ENCODE results near the gene DLG4.

Gene DLG4

GRCh38 chr17:7240375-7240774, 20.7 kb upstream of the DLG4 start:
- Histone ChIP-seq H3K4me2 (ENCODE audit: insufficient read depth, low read length, poor library complexity, severe bottlenecking) (no peak overlapping the region), H3K4me3 (ENCODE audit: low read length in 2 of 2) (peak overlapping the region in 1 of 2 donors; percentile 94), H3K14ac (ENCODE audit: low read length) (no peak overlapping the region), H2BK12ac (ENCODE audit: low read length) (no peak overlapping the region), H4K8ac (ENCODE audit: low read depth, low read length) (no peak overlapping the region), H3K4me1 (ENCODE audit: control insufficient read depth in 2 of 2, insufficient read depth in 1 of 2, low read depth in 1 of 2, low read length in 2 of 2) (peaks cover 7 to 24% of the 10 kb centered on the region in 2 donors), H2AK5ac (ENCODE audit: low read depth, low read length) (no peak overlapping the region), H3K9ac (ENCODE audit: low read depth, low read length, poor library complexity) (no peak overlapping the region), H3K9me3 (replicated peaks in 1 of 2; ENCODE audit: control insufficient read depth in 2 of 2, insufficient read depth in 1 of 2, low read depth in 1 of 2, low read length in 2 of 2) (no peaks in the 10 kb centered on the region), H3K27me3 (ENCODE audit: control insufficient read depth in 3 of 3, insufficient read depth in 3 of 3, low read depth in 1 of 3, low read length in 3 of 3) (no peaks in the 10 kb centered on the region), H3K27ac (replicated peaks; ENCODE audit: low read length) (no peak overlapping the region), H3K18ac (ENCODE audit: low read length) (no peak overlapping the region), H3K4ac (ENCODE audit: low read length) (no peak overlapping the region), H3K79me1 (ENCODE audit: low read depth, low read length) (peaks cover 14% of the 10 kb centered on the region), H3K36me3 (replicated peaks in 1 of 2; ENCODE audit: control insufficient read depth in 2 of 2, insufficient read depth in 2 of 2, low read length in 2 of 2) (peaks cover 37 to 59% of the 10 kb centered on the region in 2 donors), H2BK120ac (ENCODE audit: low read depth, low read length) (no peak overlapping the region), H2BK5ac (ENCODE audit: low read length) (no peak overlapping the region), H3K23ac (ENCODE audit: low read depth, low read length, poor library complexity) (no peak overlapping the region), H2BK15ac (ENCODE audit: low read length) (no peak overlapping the region), H2AFZ (ENCODE audit: low read length) (no peak overlapping the region), H4K91ac (ENCODE audit: low read depth, low read length, poor library complexity) (no peak overlapping the region)
- no CpG with 5 or more reads among the region's 4 CpGs for WGBS, 2 donors (ENCODE audit: extremely low coverage in 2 of 2, insufficient read length in 2 of 2, insufficient replicate concordance in 1 of 2)
- no peak for DNase-seq (ENCODE audit: low spot score)

GRCh38 chr17:7239091-7240027, 19.7 kb upstream of the DLG4 start, which contains the start of gene PHF23:
TSS of gene PHF23 (minus strand) at chr17:7239457. CDS start at chr17:7239279, 178 bp downstream.
- peaks cover 16% of the 10 kb centered on the region for H3K79me1 ChIP-seq (ENCODE audit: low read depth, low read length)
- H4K91ac ChIP-seq (ENCODE audit: low read depth, low read length, poor library complexity) = no peak within 1 kb of the TSS
- no CpG with 5 or more reads among the region's 72 CpGs for WGBS, 2 donors (ENCODE audit: extremely low coverage in 2 of 2, insufficient read length in 2 of 2, insufficient replicate concordance in 1 of 2)
- no peak within 1 kb of the TSS for H2BK12ac ChIP-seq (ENCODE audit: low read length)
- peak within 1 kb of the TSS; percentile 18 for H2BK120ac ChIP-seq (ENCODE audit: low read depth, low read length)
- peak within 1 kb of the TSS; percentile 94 to 97 for H3K4me3 ChIP-seq (ENCODE audit: low read length in 2 of 2)
- peak within 1 kb of the TSS; percentile 69 for H2BK15ac ChIP-seq (ENCODE audit: low read length)
- H3K9ac ChIP-seq (ENCODE audit: low read depth, low read length, poor library complexity) = peak within 1 kb of the TSS; percentile 94
- peak within 1 kb of the TSS; percentile 97 for H3K18ac ChIP-seq (ENCODE audit: low read length)
- H2AFZ ChIP-seq (ENCODE audit: low read length) = peak within 1 kb of the TSS; percentile 42
- no peak within 1 kb of the TSS for H3K4ac ChIP-seq (ENCODE audit: low read length)
- H3K27ac ChIP-seq (replicated peaks; ENCODE audit: low read length) = peak within 1 kb of the TSS; percentile 63
- H2BK5ac ChIP-seq (ENCODE audit: low read length) = peak within 1 kb of the TSS; percentile 97
- peaks cover 43 to 61% of the 10 kb centered on the region in 2 donors for H3K36me3 ChIP-seq (replicated peaks in 1 of 2; ENCODE audit: control insufficient read depth in 2 of 2, insufficient read depth in 2 of 2, low read length in 2 of 2)
- H3K23ac ChIP-seq (ENCODE audit: low read depth, low read length, poor library complexity) = peak within 1 kb of the TSS; percentile 82
- H2AK5ac ChIP-seq (ENCODE audit: low read depth, low read length) = peak within 1 kb of the TSS; percentile 97
- DNase-seq (ENCODE audit: low spot score) = peak; percentile 99
- H3K4me1 ChIP-seq (ENCODE audit: control insufficient read depth in 2 of 2, insufficient read depth in 1 of 2, low read depth in 1 of 2, low read length in 2 of 2) = peaks cover 12 to 32% of the 10 kb centered on the region in 2 donors
- H4K8ac ChIP-seq (ENCODE audit: low read depth, low read length) = no peak within 1 kb of the TSS
- H3K27me3 ChIP-seq (ENCODE audit: control insufficient read depth in 3 of 3, insufficient read depth in 3 of 3, low read depth in 1 of 3, low read length in 3 of 3) = no peaks in the 10 kb centered on the region
- peak within 1 kb of the TSS; percentile 76 for H3K14ac ChIP-seq (ENCODE audit: low read length)
- H3K4me2 ChIP-seq (ENCODE audit: insufficient read depth, low read length, poor library complexity, severe bottlenecking) = peak within 1 kb of the TSS; percentile 41
- no peaks in the 10 kb centered on the region for H3K9me3 ChIP-seq (replicated peaks in 1 of 2; ENCODE audit: control insufficient read depth in 2 of 2, insufficient read depth in 1 of 2, low read depth in 1 of 2, low read length in 2 of 2)

GRCh38 chr17:7238420-7239090, 18.9 kb upstream of the DLG4 start:
- peak overlapping the region; percentile 69 for H2BK15ac ChIP-seq (ENCODE audit: low read length)
- no peak for DNase-seq (ENCODE audit: low spot score)
- no peaks in the 10 kb centered on the region for H3K27me3 ChIP-seq (ENCODE audit: control insufficient read depth in 3 of 3, insufficient read depth in 3 of 3, low read depth in 1 of 3, low read length in 3 of 3)
- H3K36me3 ChIP-seq (replicated peaks in 1 of 2; ENCODE audit: control insufficient read depth in 2 of 2, insufficient read depth in 2 of 2, low read length in 2 of 2) = peaks cover 38 to 53% of the 10 kb centered on the region in 2 donors
- H2AK5ac ChIP-seq (ENCODE audit: low read depth, low read length) = peak overlapping the region; percentile 97
- H3K79me1 ChIP-seq (ENCODE audit: low read depth, low read length) = peaks cover 18% of the 10 kb centered on the region
- H3K4me3 ChIP-seq (ENCODE audit: low read length in 2 of 2) = peak overlapping the region; percentile 93 to 97
- peak overlapping the region; percentile 76 for H3K14ac ChIP-seq (ENCODE audit: low read length)
- H3K4ac ChIP-seq (ENCODE audit: low read length) = no peak overlapping the region
- H3K4me1 ChIP-seq (ENCODE audit: control insufficient read depth in 2 of 2, insufficient read depth in 1 of 2, low read depth in 1 of 2, low read length in 2 of 2) = peaks cover 12 to 30% of the 10 kb centered on the region in 2 donors
- peak overlapping the region; percentile 82 for H3K23ac ChIP-seq (ENCODE audit: low read depth, low read length, poor library complexity)
- WGBS, 2 donors (ENCODE audit: extremely low coverage in 2 of 2, insufficient read length in 2 of 2, insufficient replicate concordance in 1 of 2) = no CpG with 5 or more reads among the region's 39 CpGs
- H3K9me3 ChIP-seq (replicated peaks in 1 of 2; ENCODE audit: control insufficient read depth in 2 of 2, insufficient read depth in 1 of 2, low read depth in 1 of 2, low read length in 2 of 2) = no peaks in the 10 kb centered on the region
- no peak overlapping the region for H4K8ac ChIP-seq (ENCODE audit: low read depth, low read length)
- H3K9ac ChIP-seq (ENCODE audit: low read depth, low read length, poor library complexity) = peak overlapping the region; percentile 94
- H2BK5ac ChIP-seq (ENCODE audit: low read length) = peak overlapping the region; percentile 97
- peak overlapping the region; percentile 97 for H3K18ac ChIP-seq (ENCODE audit: low read length)
- H3K27ac ChIP-seq (replicated peaks; ENCODE audit: low read length) = peak overlapping the region; percentile 63
- H2BK12ac ChIP-seq (ENCODE audit: low read length) = no peak overlapping the region
- H2BK120ac ChIP-seq (ENCODE audit: low read depth, low read length) = peak overlapping the region; percentile 18
- H2AFZ ChIP-seq (ENCODE audit: low read length) = peak overlapping the region; percentile 42
- peak overlapping the region; percentile 41 for H3K4me2 ChIP-seq (ENCODE audit: insufficient read depth, low read length, poor library complexity, severe bottlenecking)
- no peak overlapping the region for H4K91ac ChIP-seq (ENCODE audit: low read depth, low read length, poor library complexity)
